HEK293 (cell line): ENCODE results near the gene TET3.

Source experiments
- CTCF ChIA-PET: fragments of 350-600 bp; formaldehyde crosslinking; extraction: SDS; loops from one replicate; lab custom pipeline; 2021; ENCODE audit warnings: antibody characterized with exemption; lab: Yijun Ruan, JAX
- POLR2A ChIA-PET: fragments of 300-600 bp; formaldehyde crosslinking; extraction: SDS; loops from one replicate; lab custom pipeline; 2020; ENCODE audit warnings: antibody characterized with exemption, inconsistent platforms; lab: Yijun Ruan, JAX
- H3K27ac ChIP-seq: fragments of 200-500 bp; sonication (Bioruptor generic); 2 replicates; pipeline ENCODE4 v1.5.1; 2014; ENCODE audit warnings: low read depth, low read length, control low read depth, inconsistent platforms; ENCODE audit errors: extremely low read depth
- H3K36me3 ChIP-seq, 2 experiments: fragments of 200-500 bp in 1 of 2; sonication (Bioruptor generic) in 1 of 2; 1 replicate in 1 of 2; 2 replicates in 1 of 2; pipeline ENCODE4 v1.5.1; 2014 to 2017; ENCODE audit warnings: inconsistent platforms in 2 of 2, low read length in 2 of 2; ENCODE audit not compliant: control insufficient read depth in 2 of 2, insufficient read depth in 1 of 2
- H3K4me1 ChIP-seq: fragments of 200-500 bp; sonication (Bioruptor generic); 2 replicates; pipeline ENCODE4 v1.5.1; 2014; ENCODE audit warnings: mild to moderate bottlenecking, low read length, inconsistent platforms; ENCODE audit not compliant: control insufficient read depth, insufficient read depth
- H3K4me3 ChIP-seq: 2 replicates; pipeline ENCODE4 v1.5.1; 2011; ENCODE audit warnings: low read depth, mild to moderate bottlenecking, control low read depth, low read length, moderate library complexity
- H3K9me3 ChIP-seq: fragments of 200-500 bp; sonication (Bioruptor generic); 2 replicates; pipeline ENCODE4 v1.5.1; 2014; ENCODE audit warnings: low read depth, low read length, inconsistent platforms; ENCODE audit not compliant: control insufficient read depth, insufficient read depth
- HOXC10 ChIP-seq: sonication (generic); formaldehyde crosslinking; IDR thresholded peaks from 2 replicates; pipeline ENCODE4 v1.8.1; 2023; ENCODE audit warnings: mild to moderate bottlenecking, missing genetic modification reagents
- ZBTB21 ChIP-seq: fragments of 450-650 bp; formaldehyde crosslinking; IDR thresholded peaks from 2 replicates; pipeline ENCODE4 v1.5.1; 2017; ENCODE audit warnings: missing biosample characterization, missing genetic modification characterization
- ZFP3 ChIP-seq: fragments of 450-650 bp; formaldehyde crosslinking; IDR thresholded peaks from 2 replicates; pipeline ENCODE4 v1.5.1; 2016; ENCODE audit warnings: low read depth, missing biosample characterization, missing genetic modification characterization
- ZFP37 ChIP-seq: fragments of 450-650 bp; formaldehyde crosslinking; IDR thresholded peaks from 2 replicates; pipeline ENCODE4 v1.5.1; 2016; ENCODE audit warnings: missing biosample characterization, missing genetic modification characterization
- ZNF112 ChIP-seq: fragments of 450-650 bp; formaldehyde crosslinking; IDR thresholded peaks from 2 replicates; pipeline ENCODE4 v1.5.0; 2017; ENCODE audit warnings: missing biosample characterization, missing genetic modification characterization
- ZNF211 ChIP-seq: fragments of 450-650 bp; formaldehyde crosslinking; IDR thresholded peaks from 2 replicates; pipeline ENCODE4 v1.5.1; 2016; ENCODE audit warnings: low read depth, missing biosample characterization, missing genetic modification characterization
- ZNF266 ChIP-seq: fragments of 450-650 bp; formaldehyde crosslinking; IDR thresholded peaks from 2 replicates; pipeline ENCODE4 v1.5.1; 2016; ENCODE audit warnings: missing biosample characterization, missing genetic modification characterization, low read depth
- ZNF423 ChIP-seq: fragments of 450-650 bp; formaldehyde crosslinking; IDR thresholded peaks from 2 replicates; pipeline ENCODE4 v1.5.1; 2016; ENCODE audit warnings: missing biosample characterization, missing genetic modification characterization
- ZNF426 ChIP-seq: fragments of 450-650 bp; formaldehyde crosslinking; IDR thresholded peaks from 2 replicates; pipeline ENCODE4 v1.5.1; 2017; ENCODE audit warnings: missing biosample characterization, missing genetic modification characterization, mild to moderate bottlenecking, inconsistent platforms, moderate library complexity
- ZNF571 ChIP-seq: fragments of 450-650 bp; formaldehyde crosslinking; IDR thresholded peaks from 2 replicates; pipeline ENCODE4 v1.5.0; 2017; ENCODE audit warnings: missing biosample characterization, missing genetic modification characterization
- ZNF621 ChIP-seq: fragments of 450-650 bp; formaldehyde crosslinking; IDR thresholded peaks from 2 replicates; pipeline ENCODE4 v1.5.1; 2017; ENCODE audit warnings: missing biosample characterization, missing genetic modification characterization
- ZNF654 ChIP-seq: fragments of 450-650 bp; formaldehyde crosslinking; IDR thresholded peaks from 2 replicates; pipeline ENCODE4 v1.5.1; 2016; ENCODE audit warnings: low read depth, missing biosample characterization, missing genetic modification characterization
- ZNF660 ChIP-seq: fragments of 450-650 bp; IDR thresholded peaks from 2 replicates; pipeline ENCODE4 v1.5.1; 2018; ENCODE audit warnings: missing biosample characterization, mild to moderate bottlenecking, missing genetic modification characterization
- ZNF670 ChIP-seq: fragments of 450-650 bp; formaldehyde crosslinking; IDR thresholded peaks from 2 replicates; pipeline ENCODE4 v1.5.1; 2016; ENCODE audit warnings: missing biosample characterization, missing genetic modification characterization, low read depth
- ZNF747 ChIP-seq: fragments of 450-650 bp; formaldehyde crosslinking; IDR thresholded peaks from 2 replicates; pipeline ENCODE4 v1.5.1; 2016; ENCODE audit warnings: missing biosample characterization, missing genetic modification characterization
- TF ChIP-seq, protein P1 (sequence below): fragments of 450-650 bp; formaldehyde crosslinking; IDR thresholded peaks from 2 replicates; pipeline ENCODE4 v1.5.1; 2016; ENCODE audit warnings: missing biosample characterization, missing genetic modification characterization, borderline replicate concordance
- TF ChIP-seq, protein P2 (sequence below): fragments of 450-650 bp; formaldehyde crosslinking; conservative IDR thresholded peaks from 2 replicates; pipeline ENCODE4 v1.5.1; 2016; ENCODE audit warnings: low read depth, missing biosample characterization, missing genetic modification characterization

The TET3 gene

DNA sequence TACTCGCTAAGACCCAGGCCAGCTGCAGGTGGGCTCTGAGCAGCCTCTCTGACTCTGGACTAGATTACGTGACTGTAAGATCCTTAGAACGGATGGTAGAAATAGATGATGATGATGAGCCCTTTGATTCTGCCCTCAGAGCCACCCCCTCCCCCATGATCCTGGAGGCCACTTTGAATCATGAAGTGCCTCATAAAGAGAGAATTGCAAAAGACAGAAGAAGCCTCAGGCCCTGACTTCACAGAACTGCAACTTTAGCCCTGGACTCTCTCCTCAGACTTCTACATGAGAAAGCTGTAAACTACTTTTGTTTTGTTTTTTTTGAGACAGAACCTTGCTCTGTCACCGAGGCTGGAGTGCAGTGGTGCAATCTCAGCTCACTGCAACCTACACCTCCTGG is 15.4 kb upstream of the TET3 start:
- H3K4me3 ChIP-seq, result no peak overlapping the region
- H3K9me3 ChIP-seq, result no peaks in the 10 kb centered on the region
- CTCF ChIA-PET, result interaction anchor here (0.9 kb wide), 1 partner anchor 10 kb away, joined by 3 read pairs; no protein-coding TSS in a partner anchor
- H3K27ac ChIP-seq, result no peak overlapping the region
- no peaks in the 10 kb centered on the region; the same call in 1 of the 2 replicates for H3K4me1 ChIP-seq
- TF ChIP-seq ZNF266 (tag by site-specific recombination), result no peak
- TF ChIP-seq ZBTB21 (tag by site-specific recombination), result no peak
- TF ChIP-seq, protein P1, sequence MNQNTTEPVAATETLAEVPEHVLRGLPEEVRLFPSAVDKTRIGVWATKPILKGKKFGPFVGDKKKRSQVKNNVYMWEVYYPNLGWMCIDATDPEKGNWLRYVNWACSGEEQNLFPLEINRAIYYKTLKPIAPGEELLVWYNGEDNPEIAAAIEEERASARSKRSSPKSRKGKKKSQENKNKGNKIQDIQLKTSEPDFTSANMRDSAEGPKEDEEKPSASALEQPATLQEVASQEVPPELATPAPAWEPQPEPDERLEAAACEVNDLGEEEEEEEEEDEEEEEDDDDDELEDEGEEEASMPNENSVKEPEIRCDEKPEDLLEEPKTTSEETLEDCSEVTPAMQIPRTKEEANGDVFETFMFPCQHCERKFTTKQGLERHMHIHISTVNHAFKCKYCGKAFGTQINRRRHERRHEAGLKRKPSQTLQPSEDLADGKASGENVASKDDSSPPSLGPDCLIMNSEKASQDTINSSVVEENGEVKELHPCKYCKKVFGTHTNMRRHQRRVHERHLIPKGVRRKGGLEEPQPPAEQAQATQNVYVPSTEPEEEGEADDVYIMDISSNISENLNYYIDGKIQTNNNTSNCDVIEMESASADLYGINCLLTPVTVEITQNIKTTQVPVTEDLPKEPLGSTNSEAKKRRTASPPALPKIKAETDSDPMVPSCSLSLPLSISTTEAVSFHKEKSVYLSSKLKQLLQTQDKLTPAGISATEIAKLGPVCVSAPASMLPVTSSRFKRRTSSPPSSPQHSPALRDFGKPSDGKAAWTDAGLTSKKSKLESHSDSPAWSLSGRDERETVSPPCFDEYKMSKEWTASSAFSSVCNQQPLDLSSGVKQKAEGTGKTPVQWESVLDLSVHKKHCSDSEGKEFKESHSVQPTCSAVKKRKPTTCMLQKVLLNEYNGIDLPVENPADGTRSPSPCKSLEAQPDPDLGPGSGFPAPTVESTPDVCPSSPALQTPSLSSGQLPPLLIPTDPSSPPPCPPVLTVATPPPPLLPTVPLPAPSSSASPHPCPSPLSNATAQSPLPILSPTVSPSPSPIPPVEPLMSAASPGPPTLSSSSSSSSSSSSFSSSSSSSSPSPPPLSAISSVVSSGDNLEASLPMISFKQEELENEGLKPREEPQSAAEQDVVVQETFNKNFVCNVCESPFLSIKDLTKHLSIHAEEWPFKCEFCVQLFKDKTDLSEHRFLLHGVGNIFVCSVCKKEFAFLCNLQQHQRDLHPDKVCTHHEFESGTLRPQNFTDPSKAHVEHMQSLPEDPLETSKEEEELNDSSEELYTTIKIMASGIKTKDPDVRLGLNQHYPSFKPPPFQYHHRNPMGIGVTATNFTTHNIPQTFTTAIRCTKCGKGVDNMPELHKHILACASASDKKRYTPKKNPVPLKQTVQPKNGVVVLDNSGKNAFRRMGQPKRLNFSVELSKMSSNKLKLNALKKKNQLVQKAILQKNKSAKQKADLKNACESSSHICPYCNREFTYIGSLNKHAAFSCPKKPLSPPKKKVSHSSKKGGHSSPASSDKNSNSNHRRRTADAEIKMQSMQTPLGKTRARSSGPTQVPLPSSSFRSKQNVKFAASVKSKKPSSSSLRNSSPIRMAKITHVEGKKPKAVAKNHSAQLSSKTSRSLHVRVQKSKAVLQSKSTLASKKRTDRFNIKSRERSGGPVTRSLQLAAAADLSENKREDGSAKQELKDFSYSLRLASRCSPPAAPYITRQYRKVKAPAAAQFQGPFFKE, result no peak
- no peak for TF ChIP-seq ZNF211 (tag by site-specific recombination)
- no peak for TF ChIP-seq ZNF654 (tag by site-specific recombination)
- TF ChIP-seq ZNF670 (tag by site-specific recombination), result no peak
- TF ChIP-seq ZNF660 (tag by site-specific recombination), result no peak
- no peak for TF ChIP-seq ZNF112 (tag by site-specific recombination)
- TF ChIP-seq ZNF621 (tag by site-specific recombination), result no peak
- TF ChIP-seq ZNF423, result no peak
- TF ChIP-seq ZNF426 (tag by site-specific recombination), result no peak
- H3K36me3 ChIP-seq, result no peaks in the 10 kb centered on the region
- POLR2A ChIA-PET, result no interaction called here

DNA sequence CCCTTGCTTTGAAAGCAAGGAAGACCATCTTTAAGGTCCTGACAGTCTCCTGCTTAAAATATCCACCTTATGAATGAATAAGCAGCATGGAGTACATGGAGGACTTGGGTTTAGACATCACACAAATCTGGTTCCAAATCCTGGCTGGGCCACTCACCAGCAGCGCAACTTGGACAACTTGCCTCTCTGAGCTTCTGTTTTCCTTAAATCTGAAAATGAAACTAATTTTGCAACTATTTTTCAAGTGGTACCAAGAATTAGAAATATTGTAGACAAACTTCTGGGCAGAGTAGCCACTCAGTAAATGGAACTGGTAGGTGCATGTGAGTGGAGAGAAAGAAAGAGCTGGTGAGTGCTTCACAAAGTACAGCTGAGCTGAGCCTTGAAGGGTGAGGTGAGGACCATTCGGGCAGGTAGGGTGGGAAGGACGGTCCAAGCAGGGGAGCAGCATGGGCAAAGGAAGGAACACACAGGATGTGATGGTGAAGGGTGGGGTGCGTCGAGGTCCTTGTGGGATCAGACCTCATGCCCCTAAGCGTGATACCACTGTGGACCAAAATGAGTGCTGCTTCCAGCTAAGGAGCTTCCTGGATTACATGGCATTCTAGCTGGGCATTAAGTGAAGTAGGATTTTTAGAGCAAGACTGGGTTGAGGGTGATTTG is 14.4 kb upstream of the TET3 start:
- POLR2A ChIA-PET, result interaction anchor here (0.6 to 0.7 kb wide), 2 partner anchors 40 to 174 kb away, joined by 7 read pairs; no protein-coding TSS in a partner anchor
- no peaks in the 10 kb centered on the region; the same call in 1 of the 2 replicates for H3K4me1 ChIP-seq
- H3K36me3 ChIP-seq, result no peaks in the 10 kb centered on the region
- H3K27ac ChIP-seq, result no peak overlapping the region
- TF ChIP-seq, protein P1, result no peak
- TF ChIP-seq ZFP37 (tag by site-specific recombination) (no peak), ZNF747 (tag by site-specific recombination) (no peak), HOXC10 (no peak), ZFP3 (tag by site-specific recombination) (no peak), ZNF571 (tag by site-specific recombination) (no peak)
- TF ChIP-seq, protein P2, sequence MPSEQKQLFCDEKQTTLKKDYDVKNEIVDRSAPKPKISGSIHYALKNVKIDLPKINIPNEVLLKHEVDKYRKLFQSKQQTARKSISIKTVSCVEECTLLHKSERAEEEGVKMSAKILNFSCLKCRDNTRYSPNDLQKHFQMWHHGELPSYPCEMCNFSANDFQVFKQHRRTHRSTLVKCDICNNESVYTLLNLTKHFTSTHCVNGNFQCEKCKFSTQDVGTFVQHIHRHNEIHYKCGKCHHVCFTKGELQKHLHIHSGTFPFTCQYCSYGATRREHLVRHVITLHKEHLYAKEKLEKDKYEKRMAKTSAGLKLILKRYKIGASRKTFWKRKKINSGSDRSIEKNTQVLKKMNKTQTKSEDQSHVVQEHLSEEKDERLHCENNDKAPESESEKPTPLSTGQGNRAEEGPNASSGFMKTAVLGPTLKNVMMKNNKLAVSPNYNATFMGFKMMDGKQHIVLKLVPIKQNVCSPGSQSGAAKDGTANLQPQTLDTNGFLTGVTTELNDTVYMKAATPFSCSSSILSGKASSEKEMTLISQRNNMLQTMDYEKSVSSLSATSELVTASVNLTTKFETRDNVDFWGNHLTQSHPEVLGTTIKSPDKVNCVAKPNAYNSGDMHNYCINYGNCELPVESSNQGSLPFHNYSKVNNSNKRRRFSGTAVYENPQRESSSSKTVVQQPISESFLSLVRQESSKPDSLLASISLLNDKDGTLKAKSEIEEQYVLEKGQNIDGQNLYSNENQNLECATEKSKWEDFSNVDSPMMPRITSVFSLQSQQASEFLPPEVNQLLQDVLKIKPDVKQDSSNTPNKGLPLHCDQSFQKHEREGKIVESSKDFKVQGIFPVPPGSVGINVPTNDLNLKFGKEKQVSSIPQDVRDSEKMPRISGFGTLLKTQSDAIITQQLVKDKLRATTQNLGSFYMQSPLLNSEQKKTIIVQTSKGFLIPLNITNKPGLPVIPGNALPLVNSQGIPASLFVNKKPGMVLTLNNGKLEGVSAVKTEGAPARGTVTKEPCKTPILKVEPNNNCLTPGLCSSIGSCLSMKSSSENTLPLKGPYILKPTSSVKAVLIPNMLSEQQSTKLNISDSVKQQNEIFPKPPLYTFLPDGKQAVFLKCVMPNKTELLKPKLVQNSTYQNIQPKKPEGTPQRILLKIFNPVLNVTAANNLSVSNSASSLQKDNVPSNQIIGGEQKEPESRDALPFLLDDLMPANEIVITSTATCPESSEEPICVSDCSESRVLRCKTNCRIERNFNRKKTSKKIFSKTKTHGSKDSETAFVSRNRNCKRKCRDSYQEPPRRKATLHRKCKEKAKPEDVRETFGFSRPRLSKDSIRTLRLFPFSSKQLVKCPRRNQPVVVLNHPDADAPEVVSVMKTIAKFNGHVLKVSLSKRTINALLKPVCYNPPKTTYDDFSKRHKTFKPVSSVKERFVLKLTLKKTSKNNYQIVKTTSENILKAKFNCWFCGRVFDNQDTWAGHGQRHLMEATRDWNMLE (tag by site-specific recombination), result no peak
- CTCF ChIA-PET, result interaction anchor here (0.9 to 1.2 kb wide), 2 partner anchors 9 to 150 kb away, joined by 3 read pairs; no protein-coding TSS in a partner anchor
- no peaks in the 10 kb centered on the region for H3K9me3 ChIP-seq
- no peak overlapping the region for H3K4me3 ChIP-seq
